Spinal cord (tissue), 10 donors: Measurements from ENCODE around the gene CENPL. TPM values are rescaled to one million over a fixed set of nuclear protein-coding genes. Genes with fewer than 3 reads are reported as not detected.
"Not testable (repeated sequence)": the region's sequence is repeated elsewhere in the genome, so short reads cannot be mapped to it uniquely, and the experiment has no call there.

Experiments used
- DNase-seq, 6 donors: peaks; one replicate each; pipeline versions ENCODE4 v3.0.0 to v3.0.0-alpha.2; 2013 to 2015; ENCODE audit warnings: low spot score in 6 of 6, low read depth in 4 of 6
- H3K27ac ChIP-seq: one replicate; pipeline ENCODE4 v1.5.1; 2013; ENCODE audit warnings: low read depth, low read length, control low read depth
- H3K27me3 ChIP-seq: one replicate; pipeline ENCODE4 v1.6.1; 2013; ENCODE audit warnings: low read length; ENCODE audit not compliant: control insufficient read depth, insufficient read depth
- H3K36me3 ChIP-seq: one replicate; pipeline ENCODE4 v1.6.1; 2013; ENCODE audit warnings: low read length; ENCODE audit not compliant: control insufficient read depth, insufficient read depth
- H3K4me1 ChIP-seq: one replicate; pipeline ENCODE4 v1.6.1; 2013; ENCODE audit warnings: low read length; ENCODE audit not compliant: control insufficient read depth, insufficient read depth
- H3K4me3 ChIP-seq: one replicate; pipeline ENCODE4 v1.5.1; 2013; ENCODE audit warnings: low read depth, low read length, control low read depth
- H3K9me3 ChIP-seq: one replicate; pipeline ENCODE4 v1.6.1; 2013; ENCODE audit warnings: low read length; ENCODE audit not compliant: control insufficient read depth, insufficient read depth
- WGBS: methylation state at CpG from one replicate; pipeline ENCODE4 v1.1.5; 2013; ENCODE audit warnings: missing lambda C conversion rate; ENCODE audit not compliant: insufficient coverage; 5-methylcytosine and 5-hydroxymethylcytosine counted together
- polyA plus RNA-seq, 2 donors: library from polyadenylated mRNA; unstranded; fragments of 120-200 nt; gene quantifications; one replicate each; pipeline ENCODE4 v1.2.1, GENCODE V29; 2013; ENCODE audit not compliant: insufficient read length in 2 of 2
- total RNA-seq, 2 donors: library from RNA; depleted of rRNA in 1 of 2; stranded (reverse); fragments of 120-200 nt in 1 of 2; fragments of >200 nt in 1 of 2; gene quantifications; one replicate each; pipeline versions ENCODE4 v1.2.3 to v1.2.4, GENCODE V29; 2013 to 2014
- donor health status: healthy.

Gene CENPL
- total and polyA plus RNA-seq, 4 donors, result 7.1 to 19.6 (median 11.2) TPM

DNA sequence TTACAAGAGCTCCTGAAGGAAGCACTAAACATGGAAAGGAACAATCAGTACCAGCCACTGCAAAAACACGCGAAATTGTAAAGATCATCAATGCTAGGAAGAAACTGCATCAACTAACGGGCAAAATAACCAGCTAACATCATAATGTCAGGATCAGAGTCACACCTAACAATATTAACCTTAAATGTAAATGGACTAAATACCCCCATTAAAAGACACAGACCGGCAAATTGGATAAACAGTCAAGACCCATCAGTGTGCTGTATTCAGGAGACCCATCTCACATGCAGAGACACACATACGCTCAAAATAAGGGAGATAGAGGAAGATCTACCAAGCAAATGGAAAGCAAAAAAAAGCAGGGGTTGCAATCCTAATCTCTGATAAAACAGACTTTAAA, 11.0 kb downstream of the CENPL start:
- WGBS, result 95% methylated on average over 3 of the region's 5 CpGs
- H3K9me3 ChIP-seq, H3K27ac ChIP-seq, H3K27me3 ChIP-seq, H3K4me1 ChIP-seq, H3K36me3 ChIP-seq, DNase-seq, H3K4me3 ChIP-seq: not testable (repeated sequence)

DNA sequence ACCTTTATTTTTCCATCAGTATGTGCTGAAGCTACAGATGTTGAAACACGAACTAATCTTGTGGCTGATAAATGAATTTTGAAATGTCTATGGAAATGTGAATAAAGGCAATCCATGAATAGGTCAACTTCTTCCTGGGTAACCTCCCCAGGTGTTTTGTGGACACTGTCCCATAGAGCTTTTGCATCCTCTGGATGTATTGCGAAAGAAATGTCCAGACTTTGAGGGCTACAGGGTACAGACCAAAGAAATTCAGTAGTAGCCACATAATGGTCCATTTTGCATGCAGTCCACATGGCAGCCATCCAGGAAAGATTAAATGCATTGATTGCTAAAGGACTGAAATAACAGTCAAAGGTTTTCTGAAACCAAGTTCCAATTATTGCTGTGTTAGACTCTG, 21.7 kb downstream of the CENPL start:
- DNase-seq, result no peak
- Histone ChIP-seq H3K9me3 (no peaks in the 10 kb centered on the region), H3K4me1 (no peaks in the 10 kb centered on the region)

DNA sequence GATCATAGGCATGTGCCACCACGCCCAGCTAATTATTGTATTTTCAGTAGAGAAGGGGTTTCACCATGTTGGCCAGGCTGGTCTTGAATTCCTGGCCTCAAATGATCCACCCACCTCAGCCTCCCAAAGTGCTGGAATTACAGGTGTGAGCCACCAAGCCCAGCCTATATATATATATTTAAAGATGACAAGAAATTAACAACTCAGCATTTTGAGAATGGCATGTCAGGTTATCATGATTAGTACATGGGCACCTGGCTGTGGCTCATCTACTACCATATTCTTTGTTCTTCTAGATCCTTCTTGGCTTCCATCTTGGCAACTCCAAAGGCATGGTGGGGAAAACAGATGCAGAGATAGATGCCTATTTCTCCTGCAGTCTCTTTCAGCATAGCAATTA, 24.7 kb downstream of the CENPL start:
- H3K27ac ChIP-seq, DNase-seq, H3K4me1 ChIP-seq, H3K27me3 ChIP-seq, H3K9me3 ChIP-seq, H3K36me3 ChIP-seq, H3K4me3 ChIP-seq: not testable (repeated sequence)
- no CpG with 5 or more reads among the region's 1 CpG for WGBS

More for the DNA sequence above, 21.7 kb downstream of the CENPL start:
- Histone ChIP-seq H3K4me3 (no peak overlapping the region), H3K36me3 (peaks cover 7% of the 10 kb centered on the region), H3K27me3 (no peaks in the 10 kb centered on the region), H3K27ac (no peak overlapping the region)
- WGBS, result 100% methylated on average over 1 of the region's 2 CpGs

DNA sequence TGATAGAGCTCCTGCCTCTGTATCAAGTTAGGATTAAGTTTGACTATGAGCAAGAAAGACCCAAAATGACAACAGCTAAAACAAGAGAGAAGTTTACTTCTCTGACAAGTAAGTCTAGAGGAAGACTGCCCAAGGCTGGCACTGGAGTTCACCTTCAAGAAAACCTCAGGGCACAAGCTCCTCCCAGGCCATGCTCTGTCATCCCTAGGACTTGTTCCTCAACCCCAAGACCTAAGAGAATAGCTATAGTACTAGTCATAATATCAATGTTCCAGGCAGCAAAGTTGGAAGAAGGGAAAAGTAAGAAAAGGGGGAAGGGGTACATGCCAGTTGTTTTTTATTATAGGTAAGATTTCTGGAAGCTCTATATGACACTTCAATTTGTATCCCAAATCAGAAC, 26.6 kb downstream of the CENPL start:
- Histone ChIP-seq H3K4me3 (no peak overlapping the region), H3K27me3 (no peaks in the 10 kb centered on the region), H3K9me3 (no peaks in the 10 kb centered on the region), H3K36me3 (no peaks in the 10 kb centered on the region), H3K27ac (no peak overlapping the region), H3K4me1 (no peaks in the 10 kb centered on the region)
- no peak for DNase-seq

DNA sequence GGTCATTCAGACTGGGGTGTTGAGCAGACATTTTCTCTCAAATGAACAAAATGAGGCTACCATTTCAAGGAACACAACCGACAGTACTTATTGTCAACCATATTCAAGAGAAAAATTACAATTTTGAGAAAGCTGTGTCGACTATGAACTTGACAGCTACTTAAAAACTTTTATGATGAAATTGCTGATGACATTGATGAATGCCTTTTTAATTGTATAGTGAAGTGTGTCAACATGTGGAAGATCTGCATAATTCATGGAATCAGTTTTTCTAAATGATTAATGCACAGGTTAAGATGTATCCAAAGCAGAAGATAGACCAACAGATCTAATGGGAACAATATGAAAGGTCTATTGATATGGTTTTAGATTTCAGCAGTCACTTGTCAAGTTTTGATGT, 34.8 kb downstream of the CENPL start:
- Histone ChIP-seq H3K27ac (no peak overlapping the region), H3K4me3 (no peak overlapping the region), H3K4me1 (no peaks in the 10 kb centered on the region), H3K9me3 (no peaks in the 10 kb centered on the region), H3K36me3 (peaks cover 6% of the 10 kb centered on the region), H3K27me3 (no peaks in the 10 kb centered on the region)
- no peak for DNase-seq
- WGBS, result 100% methylated on average over 1 of the region's 2 CpGs

DNA sequence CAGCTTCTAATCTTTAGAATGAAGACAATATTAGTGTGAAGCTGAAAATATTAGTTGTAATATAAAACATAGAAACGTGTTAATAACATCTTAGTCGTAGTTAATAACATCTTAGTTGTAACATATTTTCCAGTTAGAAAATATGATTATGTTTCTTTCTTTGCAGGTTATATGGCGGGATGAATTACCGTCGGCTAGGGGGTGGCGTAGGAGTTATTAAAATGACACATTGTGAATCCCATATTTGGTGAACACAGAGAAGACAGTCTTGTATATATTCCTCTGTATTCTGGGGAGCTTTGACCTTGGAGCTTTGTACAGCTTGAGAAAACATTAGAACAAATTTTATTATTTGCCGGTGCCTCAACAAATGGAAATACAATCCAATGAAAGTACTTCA, 39.7 kb downstream of the CENPL start:
- Histone ChIP-seq H3K36me3 (peaks cover 27% of the 10 kb centered on the region), H3K4me3 (no peak overlapping the region)
- WGBS, result no CpG with 5 or more reads among the region's 7 CpGs

DNA sequence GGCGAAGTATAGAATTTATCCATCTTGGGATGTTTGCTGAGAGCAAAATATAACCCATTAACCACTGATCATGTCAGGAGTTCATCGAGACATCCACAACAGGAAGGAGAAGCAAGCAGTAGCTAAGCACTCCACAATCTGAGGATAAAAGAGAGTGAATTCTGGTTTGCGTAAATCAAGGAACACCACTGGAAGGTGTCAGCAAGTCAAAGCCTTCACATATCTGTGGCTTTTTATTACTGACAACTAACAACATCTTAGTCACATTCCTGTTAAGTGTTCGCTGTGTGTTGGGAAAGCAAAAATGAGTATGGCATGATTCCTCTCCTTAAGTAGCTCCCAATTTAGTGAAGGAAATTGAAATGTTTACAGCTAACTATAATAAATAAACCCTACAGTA, 44.7 kb downstream of the CENPL start:
- WGBS, result no CpG with 5 or more reads among the region's 4 CpGs
- Histone ChIP-seq H3K36me3 (peaks cover 31% of the 10 kb centered on the region), H3K9me3 (no peaks in the 10 kb centered on the region), H3K27me3 (no peaks in the 10 kb centered on the region), H3K27ac (no peak overlapping the region), H3K4me1 (no peaks in the 10 kb centered on the region), H3K4me3 (no peak overlapping the region)
- DNase-seq, result no peak

More for the DNA sequence above, 39.7 kb downstream of the CENPL start:
- no peak for DNase-seq
- H3K27ac ChIP-seq, result no peak overlapping the region
- no peaks in the 10 kb centered on the region for H3K9me3 ChIP-seq
- H3K4me1 ChIP-seq, result no peaks in the 10 kb centered on the region
- H3K27me3 ChIP-seq, result no peaks in the 10 kb centered on the region

DNA sequence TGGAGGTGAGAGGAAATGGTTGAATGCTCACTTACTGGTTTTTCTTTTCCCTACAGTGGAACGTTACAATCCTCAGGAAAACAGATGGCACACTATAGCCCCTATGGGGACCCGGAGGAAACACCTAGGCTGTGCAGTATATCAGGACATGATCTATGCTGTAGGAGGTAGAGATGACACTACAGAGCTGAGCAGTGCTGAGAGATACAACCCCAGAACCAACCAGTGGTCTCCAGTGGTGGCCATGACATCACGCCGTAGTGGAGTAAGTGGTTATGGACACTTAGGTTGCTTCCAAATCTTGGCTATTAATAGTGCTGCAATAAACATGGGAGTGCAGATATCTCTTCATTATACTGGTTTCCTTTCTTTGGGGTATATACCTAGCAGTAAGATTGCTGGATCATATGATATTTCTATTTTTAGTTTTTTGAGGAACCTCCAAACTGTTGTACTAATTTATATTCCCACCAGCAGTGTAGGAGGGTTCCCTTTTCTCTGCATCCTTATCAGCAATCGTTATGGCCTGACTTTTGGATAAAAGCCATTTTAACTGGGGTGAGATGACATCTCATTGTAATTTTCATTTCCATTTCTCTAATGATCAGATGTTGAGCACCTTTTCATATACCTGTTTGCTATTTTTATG, 49.0 kb downstream of the CENPL start:
- H3K36me3 ChIP-seq, result peaks cover 17% of the 10 kb centered on the region
- H3K4me1 ChIP-seq, result no peaks in the 10 kb centered on the region
- no peak for DNase-seq
- H3K27ac ChIP-seq, result no peak overlapping the region
- no peaks in the 10 kb centered on the region for H3K27me3 ChIP-seq
- no peak overlapping the region for H3K4me3 ChIP-seq
- no peaks in the 10 kb centered on the region for H3K9me3 ChIP-seq
- WGBS, result no CpG with 5 or more reads among the region's 5 CpGs

DNA sequence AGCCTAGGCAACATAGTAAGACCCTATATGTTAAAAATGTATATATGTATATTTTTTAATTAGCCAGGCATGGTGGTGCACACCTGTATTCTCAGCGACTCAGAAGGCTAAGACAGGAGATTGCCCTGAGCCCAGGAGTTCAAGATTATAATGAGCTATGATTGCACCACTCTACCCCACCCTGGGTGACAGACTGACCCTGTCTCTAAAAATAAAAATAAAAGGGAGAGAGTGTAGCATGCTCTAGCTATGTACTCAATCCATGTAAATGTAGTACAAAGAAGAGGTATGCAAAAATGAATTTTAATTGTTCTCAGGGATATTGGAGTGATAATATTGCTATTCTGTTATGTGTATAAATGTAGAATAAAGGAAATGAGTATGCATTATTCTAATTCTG, 53.1 kb downstream of the CENPL start:
- no peaks in the 10 kb centered on the region for H3K27me3 ChIP-seq
- no CpG with 5 or more reads among the region's 1 CpG for WGBS
- no peaks in the 10 kb centered on the region for H3K9me3 ChIP-seq
- H3K36me3 ChIP-seq, result peaks cover 8% of the 10 kb centered on the region
- no peaks in the 10 kb centered on the region for H3K4me1 ChIP-seq
- no peak overlapping the region for H3K27ac ChIP-seq
- DNase-seq, result no peak
- no peak overlapping the region for H3K4me3 ChIP-seq

DNA sequence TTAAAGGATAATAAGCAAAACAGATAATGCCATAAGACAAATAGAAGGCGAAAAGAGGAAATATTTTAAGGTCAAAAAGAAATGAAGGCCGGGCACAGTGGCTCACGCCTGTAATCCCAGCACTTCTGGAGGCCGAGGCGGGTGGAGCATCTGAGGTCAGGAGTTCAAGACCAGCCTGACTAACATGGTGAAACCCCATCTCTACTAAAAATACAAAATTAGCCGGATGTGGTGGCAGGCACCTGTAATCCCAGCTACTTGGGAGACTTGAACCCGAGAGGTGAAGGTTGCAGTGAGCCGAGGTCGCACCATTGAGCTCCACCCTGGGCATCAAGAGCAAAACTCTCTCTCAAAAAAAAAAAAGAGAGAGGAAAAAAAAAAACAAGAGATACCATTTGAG, 54.4 kb downstream of the CENPL start:
- H3K36me3 ChIP-seq, DNase-seq: not testable (repeated sequence)
- WGBS, result 100% methylated on average over 2 of the region's 9 CpGs

More for the DNA sequence above, 54.4 kb downstream of the CENPL start:
- not testable (repeated sequence) for H3K4me1 ChIP-seq, H3K9me3 ChIP-seq, H3K27me3 ChIP-seq, H3K4me3 ChIP-seq, H3K27ac ChIP-seq
